SW 1271 (cell line): ENCODE measurements around the gene CDK10.

Experiments used
- DNase-seq, 2 experiments: peaks; one replicate each; lab custom pipeline; 2025; lab: John Stamatoyannopoulos, UW

CDK10 gene

DNA sequence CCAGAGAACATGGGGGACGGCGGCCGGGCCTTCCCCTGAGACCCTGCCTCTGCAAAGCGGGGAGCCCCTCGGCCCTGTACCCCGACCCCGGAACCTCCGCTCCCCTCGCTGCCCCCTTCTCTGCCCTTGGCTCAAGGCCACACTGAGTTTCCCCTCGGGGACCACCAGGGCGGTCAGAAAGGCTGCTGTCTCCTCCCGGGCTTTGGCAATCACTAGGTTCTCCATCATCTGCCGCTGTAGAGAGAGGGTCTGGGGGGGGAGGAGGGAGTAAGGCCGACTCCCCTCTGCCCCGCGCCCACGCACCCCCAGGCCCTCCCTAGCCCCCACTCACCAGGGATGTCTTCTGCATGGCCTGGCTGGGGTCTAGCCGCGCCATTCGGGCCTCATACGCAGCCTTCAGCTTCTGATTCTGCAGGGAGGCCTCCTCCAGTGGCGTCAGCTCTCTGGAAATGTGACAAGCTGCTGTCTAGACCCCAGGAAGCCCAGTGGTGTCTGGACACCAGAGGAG is 25.8 kb downstream of the CDK10 start:
- no peak for DNase-seq

DNA sequence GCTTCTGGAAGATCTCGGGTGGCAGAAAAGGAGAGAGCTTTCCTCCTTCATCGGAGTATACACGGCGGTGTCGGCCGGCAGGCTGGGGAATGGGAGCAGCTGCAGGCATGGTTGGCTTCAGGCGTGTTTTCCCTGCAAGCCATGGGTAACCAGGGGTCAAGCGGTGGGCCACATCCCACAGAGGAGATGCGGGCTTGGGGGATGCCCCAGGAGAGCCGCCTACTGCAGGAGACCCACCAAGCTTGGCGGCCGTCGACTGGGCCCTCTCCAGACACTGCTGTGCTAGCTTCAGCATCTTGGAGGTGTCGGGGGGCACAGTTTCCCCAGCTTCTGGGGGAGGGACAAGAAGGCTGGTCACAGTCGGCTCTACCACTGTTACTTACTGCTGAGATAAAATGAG is 30.0 kb downstream of the CDK10 start:
- DNase-seq: no peak

DNA sequence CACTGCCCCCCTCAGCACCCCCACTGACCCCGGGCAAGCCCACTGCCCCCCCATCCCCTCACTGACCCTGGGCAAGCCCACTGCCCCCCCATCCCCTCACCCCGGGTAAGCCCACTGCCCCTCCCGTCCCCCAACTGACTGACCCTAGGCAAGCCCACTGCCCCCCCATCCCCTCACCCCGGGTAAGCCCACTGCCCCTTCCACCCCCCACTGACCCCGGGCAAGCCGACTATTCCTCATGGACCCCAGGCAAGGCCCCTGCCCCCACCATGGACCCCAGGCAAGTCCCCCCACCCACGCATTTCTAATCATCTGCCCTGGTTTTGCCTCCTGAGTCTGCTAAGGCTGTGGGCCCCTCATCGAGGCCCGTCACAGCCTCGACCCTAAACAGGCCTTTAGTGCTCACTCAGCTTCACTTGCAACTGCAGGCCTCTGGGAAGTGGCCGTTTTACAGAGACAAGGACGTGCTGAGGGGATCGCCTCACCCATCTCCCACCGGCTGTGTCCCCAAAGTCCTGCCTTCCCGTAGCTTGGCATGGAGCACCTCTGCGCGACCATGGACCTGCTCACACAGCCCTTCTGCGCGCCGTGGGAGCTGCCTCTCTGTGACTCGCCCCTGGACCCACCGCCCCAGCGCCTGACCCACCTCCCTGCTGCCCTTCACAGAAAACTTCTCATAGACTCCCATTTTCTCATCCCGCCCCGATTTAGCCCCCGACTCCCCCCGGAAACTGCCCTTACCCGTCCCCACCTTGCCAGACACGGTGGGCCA is 30.6 kb downstream of the CDK10 start:
- DNase-seq: no peak

DNA sequence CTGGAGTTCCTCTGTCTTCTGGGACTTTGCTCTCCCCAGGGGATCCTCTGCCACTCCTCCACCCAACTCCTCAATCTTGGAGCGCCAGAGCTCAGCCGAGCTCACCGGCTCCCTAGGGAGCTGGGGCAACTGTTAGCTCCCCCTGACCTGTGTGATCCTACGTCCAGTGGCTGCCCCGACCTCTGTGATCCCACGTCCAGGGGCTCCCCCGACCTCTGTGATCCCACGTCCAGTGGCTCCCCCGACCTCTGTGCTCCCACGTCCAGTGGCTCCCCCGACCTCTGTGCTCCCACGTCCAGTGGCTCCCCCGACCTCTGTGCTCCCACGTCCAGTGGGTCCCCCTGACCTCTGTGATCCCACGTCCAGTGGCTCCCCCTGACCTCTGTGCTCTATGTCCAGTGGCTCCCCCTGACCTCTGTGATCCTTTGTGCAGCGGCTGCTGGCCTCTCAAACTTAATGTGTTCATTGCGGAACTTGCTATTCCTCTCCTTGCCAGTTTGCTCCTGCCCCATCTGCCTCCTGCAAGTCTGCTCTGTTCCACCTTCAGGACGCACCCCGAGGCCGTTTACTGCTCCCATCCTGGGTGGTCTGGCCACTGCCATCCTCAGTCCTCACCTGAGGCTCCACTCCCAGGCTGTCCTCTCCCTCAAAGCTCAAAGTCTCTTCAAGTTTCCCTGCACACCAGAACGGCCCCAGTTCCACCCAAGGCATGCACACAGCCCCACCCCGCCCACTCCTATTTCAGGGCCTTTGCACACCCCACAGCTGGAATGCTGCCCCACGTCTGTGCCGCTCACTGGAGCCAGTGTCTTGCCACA is 31.4 kb downstream of the CDK10 start:
- no peak for DNase-seq

DNA sequence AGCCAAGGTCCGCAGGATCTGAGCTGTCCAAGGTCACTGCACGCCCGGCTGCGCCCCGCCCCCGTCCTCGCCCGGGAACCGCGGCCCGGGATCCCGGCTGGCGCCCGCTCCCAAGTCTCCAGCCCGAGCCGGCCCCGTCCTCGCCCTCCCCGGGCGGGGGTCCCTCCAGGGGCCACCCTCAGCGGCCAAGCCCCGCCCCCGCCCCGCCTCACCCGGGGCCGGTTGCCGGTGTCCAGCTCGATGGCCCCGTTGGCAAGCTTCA is 34.0 kb downstream of the CDK10 start:
- DNase-seq: no peak

DNA sequence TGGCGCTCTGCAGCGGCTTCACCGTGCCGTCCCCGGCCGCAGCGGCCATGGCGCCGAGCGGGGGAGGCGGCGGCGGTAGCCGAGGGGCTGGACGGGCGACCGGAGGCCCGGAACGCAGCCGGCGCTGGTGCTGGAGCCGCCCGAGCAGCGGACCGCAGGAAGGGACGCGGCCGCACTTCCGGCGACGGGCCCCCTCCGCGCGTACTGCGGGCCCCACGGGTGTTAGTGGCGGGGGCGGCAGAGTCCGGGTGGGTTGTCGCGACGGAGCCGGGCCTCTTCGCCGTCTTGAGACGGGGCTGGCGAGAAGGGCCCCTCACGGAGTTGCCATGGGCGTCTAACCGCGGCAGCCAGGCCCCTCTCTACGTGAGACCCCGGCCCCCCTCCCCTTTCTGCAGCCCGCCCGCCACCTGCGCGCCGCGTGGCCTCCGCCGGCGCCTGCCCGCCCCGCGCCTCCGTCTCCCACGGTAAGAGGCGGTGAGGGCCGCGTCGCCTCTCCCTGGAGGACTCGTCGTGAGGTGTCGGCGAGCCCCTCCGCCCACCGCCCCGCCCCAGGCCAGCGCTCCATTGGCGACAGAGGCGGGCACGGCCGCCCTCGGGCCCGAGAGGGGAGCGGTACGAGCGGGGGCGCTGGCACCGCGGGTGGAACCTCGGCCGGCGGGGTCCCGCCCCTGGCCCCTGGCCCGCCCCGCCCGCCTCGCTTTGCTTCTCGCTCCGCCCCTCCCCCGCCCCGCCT is 34.5 kb downstream of the CDK10 start, which contains the start of the genes VPS9D1 and ZNF276:
Gene VPS9D1, minus strand, starts transcription at position 86 of the 733 bp plus-strand sequence. Its CDS starts 37 bp downstream, at position 49.
Gene ZNF276, plus strand, starts transcription at position 725 of the 733 bp plus-strand sequence. CDS start 104 bp downstream, outside the sequence.
- peak; percentile 80 to 81 for DNase-seq

DNA sequence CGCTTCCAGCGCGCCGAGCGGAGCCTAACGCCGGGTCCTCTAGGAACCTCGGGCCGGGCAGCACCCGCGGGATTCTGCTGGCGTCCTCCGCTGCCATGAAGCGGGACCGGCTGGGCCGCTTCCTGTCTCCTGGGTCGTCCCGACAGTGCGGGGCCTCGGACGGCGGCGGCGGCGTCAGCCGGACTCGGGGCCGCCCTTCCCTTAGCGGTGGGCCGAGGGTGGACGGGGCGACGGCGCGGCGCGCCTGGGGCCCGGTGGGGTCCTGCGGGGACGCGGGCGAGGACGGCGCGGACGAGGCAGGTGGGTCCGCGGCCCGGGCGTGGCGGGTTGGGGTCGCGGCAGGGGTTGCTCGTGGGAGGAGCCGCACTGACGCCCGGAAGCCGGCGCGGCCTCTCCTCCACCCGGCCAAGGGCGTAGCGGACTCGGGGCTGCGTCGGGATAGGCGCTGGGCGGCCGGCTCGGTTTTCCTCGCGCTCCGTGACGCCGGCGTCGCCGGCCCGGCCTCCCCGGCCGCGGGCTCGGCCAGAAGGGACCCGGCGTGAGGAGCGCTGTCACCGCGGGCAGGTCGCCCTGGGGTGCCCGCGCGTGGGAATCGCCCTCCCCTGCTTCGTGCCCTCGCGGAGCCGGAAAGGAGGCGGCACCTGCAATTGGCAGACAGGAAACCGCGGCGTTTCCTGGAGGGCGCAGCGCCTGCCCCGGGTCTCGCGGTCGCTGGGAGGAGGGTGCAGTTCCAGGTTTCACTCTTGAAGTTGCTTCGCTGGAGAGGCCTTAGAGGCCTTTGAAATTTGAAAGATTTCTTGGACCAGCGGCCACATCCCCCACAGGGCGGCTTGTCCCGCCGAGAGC is 35.3 kb downstream of the CDK10 start:
- DNase-seq: peak in 1 of 2 experiments; percentile 47

DNA sequence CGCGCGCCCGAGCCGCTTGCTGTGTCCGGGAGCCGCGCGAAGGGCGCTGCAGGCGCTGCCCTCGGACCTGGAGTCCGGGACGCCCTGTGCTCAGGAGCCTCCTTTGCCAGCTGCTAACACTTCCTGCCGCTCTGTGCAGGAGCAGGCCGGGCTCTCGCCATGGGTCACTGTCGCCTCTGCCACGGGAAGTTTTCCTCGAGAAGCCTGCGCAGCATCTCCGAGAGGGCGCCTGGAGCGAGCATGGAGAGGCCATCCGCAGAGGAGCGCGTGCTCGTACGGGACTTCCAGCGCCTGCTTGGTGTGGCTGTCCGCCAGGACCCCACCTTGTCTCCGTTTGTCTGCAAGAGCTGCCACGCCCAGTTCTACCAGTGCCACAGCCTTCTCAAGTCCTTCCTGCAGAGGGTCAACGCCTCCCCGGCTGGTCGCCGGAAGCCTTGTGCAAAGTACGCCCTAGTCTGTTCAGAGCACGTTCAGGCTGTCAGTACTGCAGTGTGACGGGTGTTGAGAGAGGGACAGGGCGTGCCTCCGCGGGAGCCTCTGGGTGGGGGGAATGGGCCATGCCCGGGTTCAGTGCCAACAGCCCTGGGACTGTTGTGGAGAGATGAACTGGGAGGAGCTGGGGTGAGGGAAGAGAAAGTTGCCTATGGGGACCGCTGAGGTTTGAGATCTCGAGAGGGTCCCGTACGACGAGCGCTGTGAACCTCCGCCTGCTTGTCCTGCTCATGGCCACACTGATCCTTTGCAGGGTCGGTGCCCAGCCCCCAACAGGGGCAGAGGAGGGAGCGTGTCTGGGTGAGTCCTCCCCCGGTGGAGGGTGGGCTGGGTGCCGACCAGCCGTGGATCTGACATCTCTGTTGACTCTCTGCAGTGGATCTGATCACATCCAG is 36.1 kb downstream of the CDK10 start:
- DNase-seq: peak; percentile 37 to 59

DNA sequence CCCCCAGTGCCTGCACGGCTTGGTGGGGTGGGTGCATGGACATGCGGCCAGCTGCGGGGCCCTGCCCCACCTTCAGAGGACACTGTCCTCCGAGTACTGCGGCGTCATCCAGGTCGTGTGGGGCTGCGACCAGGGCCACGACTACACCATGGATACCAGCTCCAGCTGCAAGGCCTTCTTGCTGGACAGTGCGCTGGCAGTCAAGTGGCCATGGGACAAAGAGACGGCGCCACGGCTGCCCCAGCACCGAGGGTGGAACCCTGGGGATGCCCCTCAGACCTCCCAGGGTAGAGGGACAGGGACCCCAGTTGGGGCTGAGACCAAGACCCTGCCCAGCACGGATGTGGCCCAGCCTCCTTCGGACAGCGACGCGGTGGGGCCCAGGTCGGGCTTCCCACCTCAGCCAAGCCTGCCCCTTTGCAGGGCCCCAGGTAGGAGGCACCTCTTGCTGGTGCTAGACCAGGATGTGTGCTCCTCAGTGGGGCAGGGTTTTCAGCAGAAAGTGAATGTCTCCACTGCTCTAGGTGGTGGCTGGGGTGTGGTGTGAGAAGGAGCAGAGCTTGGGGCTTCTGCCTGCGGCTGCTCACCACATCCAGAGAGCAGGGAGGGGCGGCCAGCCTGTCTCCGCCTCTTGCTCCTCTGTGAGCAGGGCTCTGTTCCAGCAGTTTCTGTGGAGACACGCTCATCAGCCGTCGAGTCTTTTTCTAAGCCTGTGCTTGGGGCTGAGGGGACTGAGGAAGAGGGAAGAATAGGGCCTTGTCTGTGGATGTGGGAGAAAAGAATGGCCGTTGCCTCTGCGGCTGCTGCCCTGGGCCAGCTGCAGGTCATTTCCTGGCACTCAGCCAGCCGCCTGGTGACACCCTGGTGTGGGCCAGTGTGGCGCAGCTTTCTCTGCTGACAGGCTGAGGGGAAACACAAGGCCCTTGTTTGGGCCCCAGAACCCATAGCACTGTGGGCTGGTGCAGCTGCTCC is 37.1 kb downstream of the CDK10 start:
- DNase-seq: no peak

DNA sequence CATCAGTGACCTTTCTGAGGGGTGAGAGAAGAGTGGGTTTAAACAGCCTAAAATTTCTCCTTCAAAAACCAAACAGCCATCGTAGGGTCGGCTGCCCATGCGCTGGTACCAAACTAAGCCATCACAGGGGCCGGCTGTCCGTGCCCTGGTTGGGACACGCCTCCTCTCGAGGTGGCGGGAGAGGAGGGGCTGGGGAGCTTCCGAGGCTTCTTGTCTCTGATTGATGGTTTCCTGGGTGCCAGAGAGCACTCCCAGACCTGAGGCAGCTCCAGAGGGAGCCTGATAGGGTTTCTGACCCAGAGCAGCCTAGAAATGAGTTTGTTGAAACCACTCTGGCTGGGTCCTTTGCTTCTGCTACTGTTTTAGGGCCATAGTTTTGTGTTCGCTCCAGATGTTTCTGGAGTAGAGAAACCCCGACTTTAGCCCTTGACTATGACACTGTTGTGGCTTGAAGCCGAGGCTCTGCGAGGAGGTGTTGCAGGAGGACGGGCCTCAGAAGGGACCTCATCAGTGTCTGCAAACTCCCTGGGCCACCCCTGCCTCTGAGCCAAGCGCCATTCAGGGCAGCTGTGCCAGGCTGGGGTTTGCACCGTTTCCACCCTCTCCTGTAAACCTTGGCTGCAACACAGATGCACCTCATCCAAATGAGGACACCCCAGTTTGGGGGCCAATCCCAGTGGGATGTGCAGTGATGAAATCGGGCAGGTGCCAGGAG is 41.1 kb downstream of the CDK10 start:
- no peak for DNase-seq

DNA sequence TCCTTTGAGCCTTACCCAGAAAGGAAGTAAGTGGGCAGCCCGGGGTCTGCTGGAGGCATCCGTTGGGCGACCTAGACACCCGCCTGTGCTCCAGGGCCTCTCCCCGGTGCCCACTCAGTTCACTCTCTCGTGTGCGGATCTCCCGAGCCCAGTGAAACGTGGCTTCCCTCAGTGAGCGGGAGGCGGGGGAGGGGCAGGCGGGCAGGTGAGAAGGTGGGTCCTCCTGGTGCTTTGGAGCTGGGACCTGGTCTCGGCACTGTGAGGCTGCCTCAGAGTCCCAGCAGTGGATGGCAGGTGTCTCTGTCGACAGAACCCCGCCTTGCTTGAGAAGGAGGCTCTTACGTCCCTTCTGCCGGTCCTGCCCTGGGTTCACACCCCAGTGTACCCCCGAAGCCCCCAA is 42.8 kb downstream of the CDK10 start:
- DNase-seq: no peak

DNA sequence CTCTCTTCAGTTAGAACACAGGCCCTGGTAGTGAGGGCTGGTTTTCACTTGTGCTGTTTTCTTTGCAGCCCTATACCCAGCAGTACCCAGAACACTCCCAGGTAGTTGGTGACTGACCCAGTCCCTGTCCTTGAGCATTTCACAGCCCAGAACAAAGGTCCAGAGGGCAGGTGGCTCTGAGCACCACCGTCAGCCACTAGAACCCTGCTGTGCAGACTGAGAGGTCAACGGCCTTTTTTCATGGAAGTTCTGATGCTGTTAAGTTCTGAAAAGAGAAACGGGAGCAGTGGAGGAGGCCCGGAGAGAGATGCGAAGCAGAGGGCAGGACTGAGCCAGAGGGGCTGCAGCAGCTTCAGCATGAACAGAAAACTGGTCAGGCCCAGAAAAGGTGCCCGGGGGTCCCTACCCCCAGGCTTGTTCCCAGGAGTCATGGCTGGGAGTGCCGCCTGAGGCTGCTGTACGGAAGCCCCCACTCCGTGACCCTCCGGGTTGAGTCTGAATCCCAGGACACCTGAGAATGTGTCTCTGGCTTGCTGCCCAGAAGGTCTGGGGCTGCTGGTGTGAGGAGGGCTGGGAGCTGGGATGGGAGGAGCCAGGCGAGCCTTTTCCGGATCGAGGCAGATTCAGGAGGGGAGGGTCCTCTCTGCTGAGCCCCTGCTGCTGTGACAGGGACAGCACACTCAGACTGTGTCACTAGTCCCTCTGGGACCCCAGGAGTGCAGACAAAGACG is 43.5 kb downstream of the CDK10 start:
- no peak for DNase-seq

DNA sequence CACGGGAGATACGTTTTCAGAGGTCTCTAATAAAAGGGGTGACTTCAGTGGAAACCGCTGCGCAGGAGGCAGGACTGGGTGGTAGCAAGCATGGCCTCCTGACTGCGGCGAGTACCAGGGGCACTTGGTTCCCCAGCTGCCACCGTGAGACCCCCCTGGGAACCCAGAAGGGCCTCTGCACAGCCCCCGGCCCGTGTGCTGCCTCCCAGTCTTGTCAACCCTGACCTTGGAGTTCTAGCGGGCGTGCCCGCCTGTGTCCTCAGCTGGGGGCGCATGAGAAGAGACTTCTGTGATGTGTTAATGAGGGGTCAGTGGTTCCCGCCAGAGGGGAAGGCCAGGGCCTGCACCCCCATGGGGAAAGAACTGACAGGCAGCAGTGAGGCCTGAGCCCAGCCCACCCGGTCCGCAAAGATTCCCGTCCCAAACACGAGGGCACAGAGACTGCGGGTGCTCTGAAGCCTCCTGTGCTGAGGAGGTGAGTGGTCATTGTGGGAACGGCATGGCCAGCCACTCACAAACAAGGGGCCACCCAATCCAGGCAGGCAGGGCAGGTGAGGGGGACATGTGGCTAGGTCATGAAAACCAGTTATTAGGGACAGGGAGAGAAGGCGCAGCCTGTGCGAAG is 44.2 kb downstream of the CDK10 start:
- no peak for DNase-seq

DNA sequence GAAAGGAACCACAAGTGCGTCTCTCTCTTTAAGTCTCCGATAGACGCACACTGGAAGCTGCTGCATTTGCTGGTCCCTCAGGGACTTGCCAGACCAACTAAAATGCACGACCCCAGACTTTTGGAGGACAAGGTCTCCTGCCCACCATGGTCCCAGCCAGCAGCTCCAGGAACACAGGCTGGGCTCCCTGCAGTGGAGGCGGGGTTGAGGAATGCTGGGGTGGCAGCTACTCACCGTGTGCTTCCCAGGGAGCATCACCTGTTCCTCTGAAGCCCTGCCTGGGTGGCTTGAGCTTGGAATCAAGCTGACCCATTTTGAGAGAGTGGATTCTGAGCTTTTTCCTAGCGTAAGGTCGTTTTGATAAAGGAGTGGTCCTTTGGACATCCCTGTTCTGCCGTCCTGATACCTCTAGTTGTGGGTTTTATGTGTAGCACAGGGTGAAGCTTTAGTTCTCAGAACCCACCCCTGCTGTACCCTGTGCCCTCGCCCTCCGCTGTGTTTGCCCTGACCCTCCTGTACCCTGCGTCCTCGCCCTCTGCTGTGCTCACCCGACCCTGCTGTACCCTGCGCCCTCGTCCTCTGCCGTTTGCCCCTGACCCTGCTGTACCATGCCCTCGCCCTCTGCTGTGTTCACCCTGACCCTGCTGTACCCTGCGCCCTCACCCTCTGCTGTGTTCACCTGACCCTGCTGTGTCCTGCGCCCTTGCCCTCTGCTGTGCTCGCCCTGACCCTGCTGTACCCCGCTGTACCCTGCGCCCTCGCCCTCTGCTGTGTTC is 45.8 kb downstream of the CDK10 start:
- no peak for DNase-seq

DNA sequence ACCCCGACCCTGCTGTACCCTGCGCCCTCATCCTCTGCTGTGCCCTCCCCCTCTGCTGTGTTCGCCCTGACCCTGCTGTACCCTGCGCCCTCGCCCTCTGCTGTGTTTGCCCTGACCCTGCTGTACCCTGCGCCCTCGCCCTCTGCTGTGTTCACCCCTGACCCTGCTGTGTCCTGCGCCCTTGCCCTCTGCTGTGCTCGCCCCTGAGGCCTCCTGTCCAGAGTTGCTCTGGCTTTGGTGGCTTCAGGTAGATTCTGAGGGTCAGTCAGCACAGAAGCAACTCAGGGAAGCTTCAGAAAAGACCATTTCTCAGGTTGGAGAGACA is 46.4 kb downstream of the CDK10 start:
- DNase-seq: no peak

DNA sequence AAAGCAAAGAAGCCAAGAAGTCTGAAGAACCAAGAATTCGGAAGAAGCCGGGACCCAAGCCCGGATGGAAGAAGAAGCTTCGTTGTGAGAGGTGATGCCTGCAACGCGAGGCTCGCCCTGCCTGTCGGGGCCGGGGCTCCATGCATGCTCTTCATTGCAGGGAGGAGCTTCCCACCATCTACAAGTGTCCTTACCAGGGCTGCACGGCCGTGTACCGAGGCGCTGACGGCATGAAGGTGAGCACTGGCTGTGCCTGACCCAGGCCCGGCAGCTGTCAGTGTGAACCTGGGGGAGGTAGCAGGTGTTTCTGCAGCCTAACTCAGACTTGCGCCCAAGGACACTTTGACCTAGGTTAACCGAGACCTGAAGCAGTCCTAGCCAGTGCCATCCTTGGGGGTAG is 46.8 kb downstream of the CDK10 start:
- DNase-seq: no peak

DNA sequence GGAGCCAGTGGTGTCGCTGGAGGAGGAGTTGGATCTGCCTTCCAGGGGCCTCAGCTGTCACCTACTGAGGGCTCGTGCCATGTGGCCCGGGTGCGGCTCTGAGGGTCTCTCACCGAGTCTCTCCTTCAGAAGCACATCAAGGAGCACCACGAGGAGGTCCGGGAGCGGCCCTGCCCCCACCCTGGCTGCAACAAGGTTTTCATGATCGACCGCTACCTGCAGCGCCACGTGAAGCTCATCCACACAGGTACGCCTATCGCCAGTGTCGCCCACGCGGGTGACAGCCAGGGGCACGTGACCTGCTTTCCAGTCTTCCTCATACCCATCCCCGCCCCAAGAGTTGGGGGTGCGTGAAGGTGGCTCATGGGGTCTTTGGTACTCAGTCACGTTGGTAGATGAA is 47.3 kb downstream of the CDK10 start:
- no peak for DNase-seq
